ENCODE data around the gene GFPT2. TPM values are rescaled to one million over a fixed set of nuclear protein-coding genes. Genes with fewer than 3 reads are reported as not detected.

The GFPT2 gene
- total RNA-seq, 4 donors from 2014 or later, result 2.5 to 8.4 (median 3.8) TPM

GRCh38 chr5:180338001-180338707 is 15.0 kb downstream of the GFPT2 start:
- WGBS, 2 donors, result 90% methylated on average over 22 of the region's 22 CpGs
- intact Hi-C loops (cut with DNase I; ENCODE audit: low total_unique reads), result loop anchor here (2.0 kb wide), 1 partner anchor 31 kb away; no protein-coding TSS in a partner anchor
- TF ChIP-seq CTCF (IDR thresholded peaks at IDR 0.05) (no peak), POLR2A (IDR thresholded peaks at IDR 0.05) (no peak)
- no peak for DNase-seq (ENCODE audit: low spot score in 2 of 2)
- H3K4me3 ChIP-seq (ENCODE audit: low read depth, poor library complexity, severe bottlenecking), result no peak overlapping the region

- WGBS, 2 donors, result 85 to 90% methylated on average over 34 of the region's 34 CpGs
- TF ChIP-seq CTCF (IDR thresholded peaks at IDR 0.05) (no peak), POLR2A (IDR thresholded peaks at IDR 0.05) (no peak)
- intact Hi-C loops (cut with DNase I; ENCODE audit: low total_unique reads), result no loop called here
- no peak overlapping the region for H3K4me3 ChIP-seq (ENCODE audit: low read depth, poor library complexity, severe bottlenecking)
- DNase-seq (ENCODE audit: low spot score in 2 of 2), result no peak
Measured at GRCh38 chr5:180336234-180337020, 16.7 kb downstream of the GFPT2 start.

- whole genome bisulfite sequencing, 2 donors, result 95% methylated on average over 16 to 19 of the region's 19 CpGs
- H3K4me3 ChIP-seq (ENCODE audit: low read depth, poor library complexity, severe bottlenecking), result no peak overlapping the region
- intact Hi-C loops (cut with DNase I; ENCODE audit: low total_unique reads), result no loop called here
- DNase-seq (ENCODE audit: low spot score in 2 of 2), result no peak
- TF ChIP-seq POLR2A (IDR thresholded peaks at IDR 0.05), result no peak
- no peak for TF ChIP-seq CTCF (IDR thresholded peaks at IDR 0.05)
Measured at GRCh38 chr5:180335614-180336233, 17.4 kb downstream of the GFPT2 start.

- 85 to 87% methylated on average over 13 to 15 of the region's 15 CpGs for WGBS, 2 donors
- TF ChIP-seq CTCF (IDR thresholded peaks at IDR 0.05), result no peak
- no peak for TF ChIP-seq POLR2A (IDR thresholded peaks at IDR 0.05)
- no peak overlapping the region for H3K4me3 ChIP-seq (ENCODE audit: low read depth, poor library complexity, severe bottlenecking)
- no peak for DNase-seq (ENCODE audit: low spot score in 2 of 2)
- intact Hi-C loops (cut with DNase I; ENCODE audit: low total_unique reads), result no loop called here
Measured at GRCh38 chr5:180334751-180335613, 18.2 kb downstream of the GFPT2 start.

GRCh38 chr5:180334176-180334575 is 19.0 kb downstream of the GFPT2 start:
- TF ChIP-seq CTCF (IDR thresholded peaks at IDR 0.05) (no peak), POLR2A (IDR thresholded peaks at IDR 0.05) (no peak)
- no peak overlapping the region for H3K4me3 ChIP-seq (ENCODE audit: low read depth, poor library complexity, severe bottlenecking)
- intact Hi-C loops (cut with DNase I; ENCODE audit: low total_unique reads), result no loop called here
- DNase-seq (ENCODE audit: low spot score in 2 of 2), result no peak
- WGBS, 2 donors, result 78 to 89% methylated on average over 6 of the region's 6 CpGs
